ENCODE measurements around the gene MST1. TPM values are rescaled to one million over a fixed set of nuclear protein-coding genes. Genes with fewer than 3 reads are reported as not detected.
A peak's percentile ranks its signal among the peaks of the same experiment; 100 is the strongest.

Gene MST1
- 100 to 1,000 TPM; 115 to 197 (median 150) TPM for polyA plus RNA-seq (ENCODE audit: insufficient read length in 4 of 4)

DNA sequence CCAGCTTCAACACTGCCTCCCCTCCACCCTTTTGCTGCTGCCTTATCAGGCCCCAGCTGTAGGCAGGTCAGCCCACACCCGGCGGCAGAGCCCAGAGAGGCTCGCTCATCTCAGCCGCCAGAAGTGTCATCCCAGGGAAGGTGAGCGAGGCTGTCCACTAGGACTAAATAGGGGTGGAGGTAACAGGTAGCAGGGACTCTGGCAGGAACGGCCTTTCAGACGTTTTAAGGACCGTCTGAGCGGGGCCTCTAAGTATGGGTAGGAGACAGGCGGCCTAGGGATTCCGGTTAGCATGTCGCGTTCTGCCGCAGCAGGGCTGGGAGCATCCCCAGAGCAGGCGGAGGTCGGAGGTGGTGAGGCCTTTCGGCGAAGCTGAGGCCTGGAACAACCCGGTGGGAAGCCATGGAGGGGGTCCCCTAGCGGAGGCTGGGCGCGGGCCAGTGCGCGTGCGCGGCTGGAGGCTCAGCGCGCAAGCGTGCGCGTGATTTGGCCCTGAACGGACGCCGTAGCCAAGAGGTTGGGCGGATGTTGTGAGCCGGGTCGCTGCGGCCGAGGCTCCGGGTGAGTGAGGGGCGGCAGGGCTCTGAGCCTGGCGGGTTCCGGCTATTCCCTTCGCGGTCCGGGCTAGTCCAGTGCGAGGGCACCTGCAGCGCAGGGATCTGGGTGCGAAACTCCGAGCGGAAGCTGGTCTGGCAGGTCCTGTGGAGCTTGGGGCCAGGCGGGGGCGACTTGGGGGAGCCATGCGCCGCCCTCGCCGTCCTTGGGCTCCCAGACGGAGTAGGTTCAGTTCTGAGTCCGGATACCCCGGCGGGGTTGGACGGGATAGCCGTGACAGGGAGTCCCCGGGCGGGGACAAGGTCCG, at the start of gene MST1, which contains the start of gene RNF123:
Gene MST1, minus strand, starts transcription at position 429 of the 862 bp plus-strand sequence. CDS start 783 bp downstream, outside the sequence.
Gene RNF123, plus strand, starts transcription at position 512 of the 862 bp plus-strand sequence. CDS start 1,609 bp downstream, outside the sequence.
- peak; percentile 85 to 92 (median 88) for DNase-seq (ENCODE audit: low read depth in 4 of 4, low spot score in 3 of 4)

GRCh38 chr3:49738067-49738713, 48.9 kb upstream of the MST1 start:
- no peak for DNase-seq (ENCODE audit: low read depth in 4 of 4, low spot score in 3 of 4)

GRCh38 chr3:49734752-49735151, 45.5 kb upstream of the MST1 start:
- no peak for DNase-seq (ENCODE audit: low read depth in 4 of 4, low spot score in 3 of 4)

- no peak for DNase-seq (ENCODE audit: low read depth in 4 of 4, low spot score in 3 of 4)
Observed at GRCh38 chr3:49733551-49733950, 44.3 kb upstream of the MST1 start.

- DNase-seq (ENCODE audit: low read depth in 4 of 4, low spot score in 3 of 4): no peak
Observed at GRCh38 chr3:49732597-49732996, 43.3 kb upstream of the MST1 start.

- DNase-seq (ENCODE audit: low read depth in 4 of 4, low spot score in 3 of 4): no peak
Observed at GRCh38 chr3:49729966-49730609, 40.8 kb upstream of the MST1 start.

- no peak for DNase-seq (ENCODE audit: low read depth in 4 of 4, low spot score in 3 of 4)
Observed at GRCh38 chr3:49727924-49728361, 38.7 kb upstream of the MST1 start.

- no peak for DNase-seq (ENCODE audit: low read depth in 4 of 4, low spot score in 3 of 4)
Observed at GRCh38 chr3:49727154-49727923, 38.1 kb upstream of the MST1 start.

- DNase-seq (ENCODE audit: low read depth in 4 of 4, low spot score in 3 of 4): no peak
Observed at GRCh38 chr3:49725906-49726681, 36.8 kb upstream of the MST1 start.

GRCh38 chr3:49724586-49724985, 35.3 kb upstream of the MST1 start:
- DNase-seq (ENCODE audit: low read depth in 4 of 4, low spot score in 3 of 4): no peak

- peak; percentile 90 to 91 (median 90) for DNase-seq (ENCODE audit: low read depth in 4 of 4, low spot score in 3 of 4)
Observed at GRCh38 chr3:49723628-49724551, 34.6 kb upstream of the MST1 start, which contains the start of gene GMPPB. GMPPB (minus strand) TSS chr3:49723951; CDS start chr3:49723726, 225 bp downstream.

DNA sequence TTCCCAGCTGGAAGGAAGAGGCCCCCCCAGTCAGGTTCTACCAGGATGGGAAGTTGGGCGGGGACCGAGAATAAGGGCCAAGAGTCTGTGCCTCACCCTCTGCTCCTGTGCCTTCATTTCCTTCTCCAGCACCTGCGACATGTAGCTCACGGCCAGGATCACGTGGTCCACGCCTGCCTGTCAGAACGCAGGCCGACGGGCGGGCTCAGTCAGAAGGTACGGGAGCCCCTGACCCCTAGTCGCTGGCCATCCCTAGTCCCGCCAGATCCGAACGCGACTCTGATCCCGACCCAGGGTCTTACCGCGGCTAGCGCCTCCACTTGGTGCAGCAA, 34.0 kb upstream of the MST1 start:
- peak in 1 of 4 donors; percentile 15 for DNase-seq (ENCODE audit: low read depth in 4 of 4, low spot score in 3 of 4)

GRCh38 chr3:49722896-49723295, 33.6 kb upstream of the MST1 start:
- no peak for DNase-seq (ENCODE audit: low read depth in 4 of 4, low spot score in 3 of 4)

- no peak for DNase-seq (ENCODE audit: low read depth in 4 of 4, low spot score in 3 of 4)
Observed at GRCh38 chr3:49721896-49722781, 32.9 kb upstream of the MST1 start.

GRCh38 chr3:49721596-49721895, 32.3 kb upstream of the MST1 start:
- no peak for DNase-seq (ENCODE audit: low read depth in 4 of 4, low spot score in 3 of 4)

DNA sequence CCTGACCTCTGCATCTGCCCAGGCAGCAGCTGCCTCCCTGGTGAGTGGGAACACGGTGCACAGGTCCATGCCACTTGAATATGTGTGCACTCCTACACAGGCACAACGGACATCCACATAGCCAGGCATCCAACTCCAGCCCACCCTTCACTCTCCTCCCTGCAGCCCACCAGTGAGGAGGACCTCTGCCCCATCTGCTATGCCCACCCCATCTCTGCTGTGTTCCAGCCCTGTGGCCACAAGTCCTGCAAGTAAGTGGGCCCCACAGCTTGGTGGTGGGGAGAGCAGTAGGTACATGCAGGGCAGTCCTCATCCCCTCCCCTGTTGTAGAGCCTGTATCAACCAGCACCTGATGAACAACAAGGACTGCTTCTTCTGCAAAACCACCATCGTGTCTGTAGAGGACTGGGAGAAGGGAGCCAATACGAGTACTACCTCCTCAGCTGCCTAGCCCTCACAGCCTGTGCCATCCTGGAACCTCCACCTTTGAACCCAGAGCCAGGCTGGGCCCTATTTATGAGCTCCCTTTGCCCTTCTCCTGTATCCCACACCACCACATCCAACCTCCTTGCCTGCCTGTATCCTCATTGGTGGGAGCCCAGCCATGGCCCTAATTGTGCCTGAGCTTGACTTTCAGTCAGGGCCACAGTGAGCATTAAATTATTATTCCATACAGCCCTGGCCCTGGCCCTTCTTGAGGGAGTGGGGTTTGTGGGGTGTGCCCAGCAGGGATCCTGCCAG, 31.8 kb upstream of the MST1 start:
- no peak for DNase-seq (ENCODE audit: low read depth in 4 of 4, low spot score in 3 of 4)

All from right renal pelvis (tissue), 4 donors.